GM12878 (cell line): Measurements from ENCODE around the gene KAZN.

Experiments
- ATF3 ChIP-seq: IDR thresholded peaks from 2 replicates; pipeline ENCODE4 v1.6.1; 2011; ENCODE audit warnings: low read depth, mild to moderate bottlenecking, low read length, moderate library complexity, borderline replicate concordance; ENCODE audit errors: extremely low read depth
- BHLHE40 ChIP-seq, 2 experiments: fragments of 450-650 bp in 1 of 2; IDR thresholded peaks; 2 replicates each; pipeline ENCODE4 v1.6.1; 2011 to 2017; ENCODE audit warnings: low read depth in 2 of 2, borderline replicate concordance in 1 of 2, improper control_type of control experiment in 1 of 2, low read length in 1 of 2, mild to moderate bottlenecking in 1 of 2
- CHD2 ChIP-seq: IDR thresholded peaks from 2 replicates; pipeline ENCODE4 v1.6.1; 2011; ENCODE audit warnings: low read depth, low read length, improper control_type of control experiment, borderline replicate concordance
- CTCF ChIP-seq, 3 experiments: IDR thresholded peaks in 2 of 3; conservative IDR thresholded peaks in 1 of 3; 2 replicates each; pipeline ENCODE4 v1.5.1; 2011; ENCODE audit warnings: low read depth in 3 of 3, low read length in 3 of 3, mild to moderate bottlenecking in 3 of 3, control low read depth in 2 of 3, moderate library complexity in 2 of 3, inconsistent platforms in 1 of 3, mixed read lengths in 1 of 3; ENCODE audit not compliant: control insufficient read depth in 2 of 3, insufficient read depth in 1 of 3; ENCODE audit errors: extremely low read depth in 1 of 3
- GABPA ChIP-seq: IDR thresholded peaks from 2 replicates; pipeline ENCODE4 v1.6.1; 2014; ENCODE audit warnings: antibody characterized with exemption, low read depth, mild to moderate bottlenecking, inconsistent platforms
- KDM1A ChIP-seq: fragments of 200-600 bp; sonication (generic); IDR thresholded peaks from 2 replicates; pipeline ENCODE4 v1.6.1; 2016; ENCODE audit warnings: borderline replicate concordance
- POLR2AphosphoS2 ChIP-seq: IDR thresholded peaks from 2 replicates; pipeline ENCODE4 v1.6.1; 2011; ENCODE audit warnings: low read depth, mild to moderate bottlenecking, low read length, improper control_type of control experiment, moderate library complexity
- RCOR1 ChIP-seq: conservative IDR thresholded peaks from 2 replicates; pipeline ENCODE4 v1.6.1; 2012; ENCODE audit warnings: low read depth, low read length, improper control_type of control experiment
- RELA ChIP-seq: fragments of 450-650 bp; IDR thresholded peaks from 2 replicates; pipeline ENCODE4 v1.8.0; 2014; ENCODE audit warnings: borderline replicate concordance; ENCODE audit not compliant: partially characterized antibody

GRCh38 chr1:14919751-14920150 lies 321.3 kb downstream of the KAZN start:
- TF ChIP-seq CHD2 (no peak), KDM1A (no peak), CTCF (IDR thresholded peaks at IDR 0.05 in 2 of 3, conservative IDR thresholded peaks at IDR 0.05 in 1 of 3; ENCODE audit: control insufficient read depth in 2 of 3, extremely low read depth in 1 of 3, insufficient read depth in 1 of 3, low read depth in 3 of 3, low read length in 3 of 3) (no peak), RELA (no peak), ATF3 (no peak), BHLHE40 (IDR thresholded peaks at IDR 0.05; ENCODE audit: borderline replicate concordance in 1 of 2, low read depth in 2 of 2, low read length in 1 of 2) (no peak), GABPA (no peak), POLR2AphosphoS2 (no peak), RCOR1 (no peak)
